Measurements from ENCODE around the gene CARS2.

GRCh38 chr13:110645750-110646149 lies 60.2 kb downstream of the CARS2 start:
- no peak for TF ChIP-seq CTCF (IDR thresholded peaks at IDR 0.05)
- TF ChIP-seq POLR2A (IDR thresholded peaks at IDR 0.05) = no peak

Measured in Peyer's patch (tissue), 4 donors.